Spinal cord (tissue), 10 donors: ENCODE measurements around the gene JAKMIP1. TPM values are rescaled to one million over a fixed set of nuclear protein-coding genes. Genes with fewer than 3 reads are reported as not detected.

Source experiments
- DNase-seq, 6 donors: peaks; one replicate each; pipeline versions ENCODE4 v3.0.0 to v3.0.0-alpha.2; 2013 to 2015; ENCODE audit warnings: low spot score in 6 of 6, low read depth in 4 of 6
- H3K27ac ChIP-seq: one replicate; pipeline ENCODE4 v1.5.1; 2013; ENCODE audit warnings: low read depth, low read length, control low read depth
- H3K27me3 ChIP-seq: one replicate; pipeline ENCODE4 v1.6.1; 2013; ENCODE audit warnings: low read length; ENCODE audit not compliant: control insufficient read depth, insufficient read depth
- H3K36me3 ChIP-seq: one replicate; pipeline ENCODE4 v1.6.1; 2013; ENCODE audit warnings: low read length; ENCODE audit not compliant: control insufficient read depth, insufficient read depth
- H3K4me1 ChIP-seq: one replicate; pipeline ENCODE4 v1.6.1; 2013; ENCODE audit warnings: low read length; ENCODE audit not compliant: control insufficient read depth, insufficient read depth
- H3K4me3 ChIP-seq: one replicate; pipeline ENCODE4 v1.5.1; 2013; ENCODE audit warnings: low read depth, low read length, control low read depth
- H3K9me3 ChIP-seq: one replicate; pipeline ENCODE4 v1.6.1; 2013; ENCODE audit warnings: low read length; ENCODE audit not compliant: control insufficient read depth, insufficient read depth
- WGBS: methylation state at CpG from one replicate; pipeline ENCODE4 v1.1.5; 2013; ENCODE audit warnings: missing lambda C conversion rate; ENCODE audit not compliant: insufficient coverage; 5-methylcytosine and 5-hydroxymethylcytosine counted together
- polyA plus RNA-seq, 2 donors: library from polyadenylated mRNA; unstranded; fragments of 120-200 nt; gene quantifications; one replicate each; pipeline ENCODE4 v1.2.1, GENCODE V29; 2013; ENCODE audit not compliant: insufficient read length in 2 of 2
- total RNA-seq, 2 donors: library from RNA; depleted of rRNA in 1 of 2; stranded (reverse); fragments of 120-200 nt in 1 of 2; fragments of >200 nt in 1 of 2; gene quantifications; one replicate each; pipeline versions ENCODE4 v1.2.3 to v1.2.4, GENCODE V29; 2013 to 2014
- donor health status: healthy.

Gene JAKMIP1
- total and polyA plus RNA-seq, 4 donors = 8.2 to 29.7 (median 20.9) TPM

- peaks cover 10% of the 10 kb centered on the region for H3K36me3 ChIP-seq
- no peak overlapping the region for H3K27ac ChIP-seq
- H3K4me1 ChIP-seq = peaks cover 3% of the 10 kb centered on the region
- no peaks in the 10 kb centered on the region for H3K9me3 ChIP-seq
- no peaks in the 10 kb centered on the region for H3K27me3 ChIP-seq
- DNase-seq = no peak
- WGBS = 56% methylated on average over 12 of the region's 14 CpGs
- H3K4me3 ChIP-seq = no peak overlapping the region
Measured at GRCh38 chr4:6071191-6071958, 129.0 kb downstream of the JAKMIP1 start.

GRCh38 chr4:6069845-6070709 is 130.3 kb downstream of the JAKMIP1 start:
- Histone ChIP-seq H3K27ac (no peak overlapping the region), H3K27me3 (no peaks in the 10 kb centered on the region), H3K4me1 (peaks cover 3% of the 10 kb centered on the region), H3K36me3 (peaks cover 10% of the 10 kb centered on the region), H3K4me3 (no peak overlapping the region), H3K9me3 (no peaks in the 10 kb centered on the region)
- no peak for DNase-seq
- 84% methylated on average over 28 of the region's 29 CpGs for WGBS

- peaks cover 3% of the 10 kb centered on the region for H3K4me1 ChIP-seq
- WGBS = 100% methylated on average over 1 of the region's 2 CpGs
- no peaks in the 10 kb centered on the region for H3K27me3 ChIP-seq
- H3K9me3 ChIP-seq = no peaks in the 10 kb centered on the region
- no peak overlapping the region for H3K4me3 ChIP-seq
- H3K36me3 ChIP-seq = peaks cover 15% of the 10 kb centered on the region
- no peak overlapping the region for H3K27ac ChIP-seq
- no peak for DNase-seq
Measured at GRCh38 chr4:6068986-6069385, 131.4 kb downstream of the JAKMIP1 start.

GRCh38 chr4:6065934-6066590 is 134.3 kb downstream of the JAKMIP1 start:
- Histone ChIP-seq H3K9me3 (no peaks in the 10 kb centered on the region), H3K4me3 (no peak overlapping the region), H3K36me3 (peaks cover 33% of the 10 kb centered on the region), H3K27ac (no peak overlapping the region), H3K27me3 (no peaks in the 10 kb centered on the region), H3K4me1 (no peaks in the 10 kb centered on the region)
- no peak for DNase-seq
- WGBS = 79% methylated on average over 9 of the region's 10 CpGs

GRCh38 chr4:6065166-6065565 is 135.2 kb downstream of the JAKMIP1 start:
- H3K4me1 ChIP-seq = no peaks in the 10 kb centered on the region
- 91% methylated on average over 5 of the region's 5 CpGs for WGBS
- H3K27me3 ChIP-seq = no peaks in the 10 kb centered on the region
- no peak for DNase-seq
- peaks cover 31% of the 10 kb centered on the region for H3K36me3 ChIP-seq
- no peaks in the 10 kb centered on the region for H3K9me3 ChIP-seq
- no peak overlapping the region for H3K27ac ChIP-seq
- no peak overlapping the region for H3K4me3 ChIP-seq

GRCh38 chr4:6064383-6064782 is 136.0 kb downstream of the JAKMIP1 start:
- Histone ChIP-seq H3K36me3 (peaks cover 32% of the 10 kb centered on the region), H3K4me3 (no peak overlapping the region), H3K9me3 (no peaks in the 10 kb centered on the region), H3K27me3 (no peaks in the 10 kb centered on the region), H3K4me1 (no peaks in the 10 kb centered on the region), H3K27ac (no peak overlapping the region)
- 100% methylated on average over 1 of the region's 7 CpGs for WGBS
- no peak for DNase-seq

GRCh38 chr4:6063684-6064083 is 136.7 kb downstream of the JAKMIP1 start:
- Histone ChIP-seq H3K4me3 (no peak overlapping the region), H3K27me3 (no peaks in the 10 kb centered on the region), H3K9me3 (peaks cover 2% of the 10 kb centered on the region), H3K4me1 (no peaks in the 10 kb centered on the region), H3K36me3 (peaks cover 37% of the 10 kb centered on the region), H3K27ac (no peak overlapping the region)
- WGBS = 93% methylated on average over 8 of the region's 10 CpGs
- DNase-seq = no peak

- Histone ChIP-seq H3K4me3 (no peak overlapping the region), H3K9me3 (peaks cover 2% of the 10 kb centered on the region), H3K36me3 (peaks cover 46% of the 10 kb centered on the region), H3K27me3 (no peaks in the 10 kb centered on the region), H3K27ac (no peak overlapping the region), H3K4me1 (peaks cover 6% of the 10 kb centered on the region)
- DNase-seq = no peak
- WGBS = 92% methylated on average over 6 of the region's 12 CpGs
Measured at GRCh38 chr4:6062133-6062532, 138.2 kb downstream of the JAKMIP1 start.

- Histone ChIP-seq H3K4me1 (peaks cover 12% of the 10 kb centered on the region), H3K9me3 (peaks cover 2% of the 10 kb centered on the region), H3K36me3 (peaks cover 62% of the 10 kb centered on the region), H3K4me3 (no peak overlapping the region), H3K27ac (no peak overlapping the region), H3K27me3 (no peaks in the 10 kb centered on the region)
- no peak for DNase-seq
- 92% methylated on average over 7 of the region's 7 CpGs for WGBS
Measured at GRCh38 chr4:6059375-6059805, 141.0 kb downstream of the JAKMIP1 start.
